ENCODE results near the gene CPNE9.

- TF ChIP-seq CTCF (IDR thresholded peaks at IDR 0.05) (no peak), EZH2 (IDR thresholded peaks at IDR 0.05) (no peak), EZH2phosphoT487 (IDR thresholded peaks at IDR 0.05) (no peak)
These were observed 18.0 kb downstream of the CPNE9 start for GRCh38 chr3:9721700-9722060.

Data from neural progenitor cell (in vitro differentiated cells).